T-helper 2 cell (primary cell): ENCODE measurements around the gene PNKP.

ENCODE experiments used
- DNase-seq, 5 experiments: peaks; one replicate each; pipeline versions ENCODE4 v3.0.0 to v3.0.0-alpha.2; 2012 to 2022

PNKP gene

GRCh38 chr19:49818649-49819370, 48.6 kb downstream of the PNKP start:
- no peak for DNase-seq

- DNase-seq = peak; percentile 76 to 89 (median 88)
Measured at GRCh38 chr19:49817964-49818648, 49.3 kb downstream of the PNKP start, which contains the start of gene MED25. Gene MED25 (plus strand): TSS chr19:49818289. CDS start chr19:49818342, 53 bp downstream.

- DNase-seq = no peak
Measured at GRCh38 chr19:49816590-49816989, 50.8 kb downstream of the PNKP start.

- no peak for DNase-seq
Measured at GRCh38 chr19:49814010-49814409, 53.4 kb downstream of the PNKP start.

GRCh38 chr19:49812997-49813861, 54.1 kb downstream of the PNKP start, which contains the start of gene FUZ:
Gene FUZ (minus strand): TSS chr19:49813292. CDS start chr19:49813106, 186 bp downstream.
- peak; percentile 73 to 97 (median 91) for DNase-seq

- DNase-seq = no peak
Measured at GRCh38 chr19:49812452-49812996, 54.9 kb downstream of the PNKP start.

- DNase-seq = no peak
Measured at GRCh38 chr19:49811328-49811727, 56.0 kb downstream of the PNKP start.
